ENCODE measurements around the gene ANKRD39. TPM values are rescaled to one million over a fixed set of nuclear protein-coding genes. Genes with fewer than 3 reads are reported as not detected.
A peak's percentile ranks its signal among the peaks of the same experiment; 100 is the strongest.

Gene ANKRD39
- total and polyA plus RNA-seq, 2 of the 8 experiments (the other 6 are each of a cell fraction or from before 2014, with no cell fraction given) = 18.5 to 21.3 TPM

DNA sequence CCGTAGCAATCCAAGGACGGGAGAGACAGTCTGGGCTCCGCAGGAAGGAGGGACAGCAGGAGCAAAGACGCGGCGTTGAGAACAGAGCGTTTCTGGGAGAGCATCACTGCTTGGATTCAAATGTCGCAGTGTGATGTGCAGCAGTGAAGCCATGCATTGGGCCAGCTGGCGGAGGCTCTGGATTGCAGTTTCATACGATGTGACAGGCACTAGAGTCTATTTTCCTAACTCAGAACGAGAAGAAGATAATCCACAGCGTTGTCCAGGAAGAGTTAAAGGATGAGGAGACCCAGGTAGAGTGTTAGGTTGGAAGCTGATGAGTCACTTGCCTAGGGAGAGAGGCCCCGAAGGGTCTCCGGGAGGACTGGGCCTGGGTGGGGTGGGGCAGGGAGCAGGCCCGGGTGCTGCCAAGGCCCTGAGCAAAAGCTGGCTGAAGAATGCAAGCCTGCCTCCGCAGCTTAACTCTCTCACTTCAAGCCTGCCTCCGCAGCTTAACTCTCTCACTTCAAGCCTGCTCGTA lies 29.7 kb upstream of the ANKRD39 start:
- Histone ChIP-seq H4K20me1 (replicated peaks in 1 of 2; ENCODE audit: control insufficient read depth in 1 of 2, insufficient read depth in 2 of 2, low read length in 2 of 2) (no peaks in the 10 kb centered on the region), H3K4ac (replicated peaks; ENCODE audit: insufficient read length, low read depth, low read length) (no peak overlapping the region), H2BK5ac (ENCODE audit: low read depth, low read length) (no peak overlapping the region), H3K56ac (replicated peaks; ENCODE audit: insufficient read length, low read depth, low read length) (no peak overlapping the region), H3K9me3 (ENCODE audit: insufficient read depth in 2 of 2, low read depth in 1 of 2, low read length in 1 of 2) (no peaks in the 10 kb centered on the region), H3K4me2 (ENCODE audit: insufficient read depth in 1 of 2, low read depth in 2 of 2, low read length in 2 of 2) (no peak overlapping the region), H3K23ac (ENCODE audit: insufficient read length) (no peak overlapping the region), H4K5ac (ENCODE audit: insufficient read length, low read depth, low read length) (no peak overlapping the region), H3K9ac (replicated peaks in 1 of 4; ENCODE audit: extremely low read depth in 1 of 4, low read depth in 3 of 4, low read length in 3 of 4) (no peak overlapping the region), H2BK12ac (ENCODE audit: low read depth, low read length) (peak overlapping the region; percentile 64; the same call in 1 of the 2 replicates), H4K91ac (replicated peaks; ENCODE audit: insufficient read length, low read length) (peak overlapping the region; percentile 1), H3K27ac (ENCODE audit: low read depth, low read length) (no peak overlapping the region), H4K8ac (ENCODE audit: extremely low read depth, insufficient read depth, low read length) (no peak overlapping the region), H3K27me3 (replicated peaks in 1 of 4; ENCODE audit: control insufficient read depth in 3 of 4, extremely low read depth in 1 of 4, insufficient read depth in 3 of 4, low read length in 3 of 4) (peaks cover 0 to 2% (median under 1%) of the 10 kb centered on the region in 4 experiments; a peak in 2 of 7 replicates), H2BK20ac (ENCODE audit: low read length) (no peak overlapping the region), H2AK5ac (ENCODE audit: low read depth, low read length) (no peak overlapping the region), H3K4me3 (ENCODE audit: extremely low read depth in 1 of 4, insufficient read depth in 2 of 4, low read depth in 3 of 4, low read length in 4 of 4) (no peak overlapping the region), H3K36me3 (ENCODE audit: control insufficient read depth in 2 of 4, insufficient read depth in 4 of 4, low read length in 3 of 4) (no peaks in the 10 kb centered on the region), H2AFZ (ENCODE audit: low read length) (no peak overlapping the region), H3K4me1 (replicated peaks in 1 of 4; ENCODE audit: control insufficient read depth in 3 of 4, insufficient read depth in 4 of 4, low read length in 3 of 4) (peaks cover 0 to 13% (median 8%) of the 10 kb centered on the region in 4 experiments; a peak in 5 of 7 replicates), H2BK120ac (replicated peaks; ENCODE audit: low read depth, low read length) (no peak overlapping the region), H3K23me2 (ENCODE audit: low read depth, low read length) (no peaks in the 10 kb centered on the region), H3K79me1 (ENCODE audit: low read depth, low read length) (no peaks in the 10 kb centered on the region), H3K18ac (ENCODE audit: extremely low read depth, low read length) (no peak overlapping the region), H2BK15ac (ENCODE audit: low read length) (no peak overlapping the region), H3K14ac (ENCODE audit: insufficient read length) (no peak overlapping the region), H3K79me2 (ENCODE audit: control insufficient read depth in 1 of 2, insufficient read depth in 2 of 2, low read length in 2 of 2) (no peaks in the 10 kb centered on the region)
- no peak for DNase-seq (ENCODE audit: low read depth in 1 of 2, low spot score in 2 of 2)
- ChIA-PET CTCF (ENCODE audit: partially characterized antibody) (interaction anchor here (0.6 to 3.1 kb wide), 7 partner anchors 14 to 64 kb away, joined by 3 to 13 read pairs (median 3); partner anchors contain the start of gene ANKRD39), POLR2A (ENCODE audit: partially characterized antibody) (interaction anchor here (0.7 to 3.1 kb wide), 5 partner anchors 13 to 64 kb away, joined by 3 to 12 read pairs (median 4); no protein-coding TSS in a partner anchor)
- 89% methylated on average over 17 of the region's 18 CpGs; no CpG with 5 or more reads in 1 of the 2 experiments for WGBS, 2 experiments (ENCODE audit: extremely low coverage in 1 of 2, insufficient coverage in 1 of 2, insufficient read length in 1 of 2, insufficient replicate concordance in 2 of 2, low coverage in 1 of 2, low lambda C conversion rate in 2 of 2, missing lambda C conversion rate in 1 of 2)
- FAIRE-seq = no peak
- TF ChIP-seq FOSL1 (IDR thresholded peaks at IDR 0.05; ENCODE audit: insufficient read depth, low read depth, low read length) (no peak), TAF1 (IDR thresholded peaks at IDR 0.05; ENCODE audit: low read depth, low read length) (no peak), JUN (IDR thresholded peaks at IDR 0.05; ENCODE audit: low read depth, low read length) (no peak), CTBP2 (IDR thresholded peaks at IDR 0.05; ENCODE audit: borderline replicate concordance, insufficient read depth, insufficient read length, low read length) (no peak), GTF2F1 (IDR thresholded peaks at IDR 0.05; ENCODE audit: borderline replicate concordance, low read depth, low read length) (no peak), RAD21 (IDR thresholded peaks at IDR 0.05 in 1 of 2, conservative IDR thresholded peaks at IDR 0.05 in 1 of 2; ENCODE audit: low read depth in 2 of 2, low read length in 2 of 2) (no peak), TCF12 (IDR thresholded peaks at IDR 0.05; ENCODE audit: low read depth, low read length) (no peak), SIX5 (IDR thresholded peaks at IDR 0.05; ENCODE audit: low read depth, low read length) (no peak)
- TF ChIP-seq, protein P1, sequence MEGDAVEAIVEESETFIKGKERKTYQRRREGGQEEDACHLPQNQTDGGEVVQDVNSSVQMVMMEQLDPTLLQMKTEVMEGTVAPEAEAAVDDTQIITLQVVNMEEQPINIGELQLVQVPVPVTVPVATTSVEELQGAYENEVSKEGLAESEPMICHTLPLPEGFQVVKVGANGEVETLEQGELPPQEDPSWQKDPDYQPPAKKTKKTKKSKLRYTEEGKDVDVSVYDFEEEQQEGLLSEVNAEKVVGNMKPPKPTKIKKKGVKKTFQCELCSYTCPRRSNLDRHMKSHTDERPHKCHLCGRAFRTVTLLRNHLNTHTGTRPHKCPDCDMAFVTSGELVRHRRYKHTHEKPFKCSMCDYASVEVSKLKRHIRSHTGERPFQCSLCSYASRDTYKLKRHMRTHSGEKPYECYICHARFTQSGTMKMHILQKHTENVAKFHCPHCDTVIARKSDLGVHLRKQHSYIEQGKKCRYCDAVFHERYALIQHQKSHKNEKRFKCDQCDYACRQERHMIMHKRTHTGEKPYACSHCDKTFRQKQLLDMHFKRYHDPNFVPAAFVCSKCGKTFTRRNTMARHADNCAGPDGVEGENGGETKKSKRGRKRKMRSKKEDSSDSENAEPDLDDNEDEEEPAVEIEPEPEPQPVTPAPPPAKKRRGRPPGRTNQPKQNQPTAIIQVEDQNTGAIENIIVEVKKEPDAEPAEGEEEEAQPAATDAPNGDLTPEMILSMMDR (IDR thresholded peaks at IDR 0.05; ENCODE audit: control extremely low read depth in 1 of 3, insufficient read depth in 1 of 3, low read depth in 1 of 3, low read length in 3 of 3) = no peak

Data from H1 (cell line).